Measurements from ENCODE around the gene TENM4.

Gene TENM4

DNA sequence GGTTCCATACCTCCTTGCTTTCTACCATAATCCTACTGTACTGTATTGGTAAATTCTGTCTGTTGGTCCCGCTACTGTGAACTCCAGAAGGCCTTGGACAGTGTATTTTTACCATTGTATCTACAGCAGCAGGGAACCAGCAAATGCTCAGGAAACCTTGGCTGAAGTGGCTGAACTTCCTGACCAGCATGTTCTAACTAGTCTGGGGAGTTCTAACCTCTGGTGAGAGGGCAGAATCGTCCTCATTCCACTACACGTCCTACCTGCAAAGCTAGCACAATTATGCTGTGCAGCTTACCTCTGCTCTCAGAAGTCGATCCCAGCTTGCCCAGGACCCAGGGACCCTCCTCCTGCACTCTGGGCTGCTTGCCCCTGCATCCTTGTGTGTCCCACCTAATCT, 283.1 kb downstream of the TENM4 start:
- Histone ChIP-seq H2AFZ (ENCODE audit: low read length, unreplicated experiment) (no peak overlapping the region), H3K4me1 (ENCODE audit: control insufficient read depth, insufficient read depth, low read length, unreplicated experiment) (no peaks in the 10 kb centered on the region), H3K27me3 (ENCODE audit: insufficient read depth, low read length) (no peaks in the 10 kb centered on the region), H3K36me3 (ENCODE audit: insufficient read depth, low read length) (no peaks in the 10 kb centered on the region), H3K4me3 (ENCODE audit: low read depth, low read length) (no peak overlapping the region), H3K79me2 (ENCODE audit: control insufficient read depth, insufficient read depth, low read length, unreplicated experiment) (no peaks in the 10 kb centered on the region), H3K27ac (ENCODE audit: low read depth, low read length) (no peak overlapping the region)

DNA sequence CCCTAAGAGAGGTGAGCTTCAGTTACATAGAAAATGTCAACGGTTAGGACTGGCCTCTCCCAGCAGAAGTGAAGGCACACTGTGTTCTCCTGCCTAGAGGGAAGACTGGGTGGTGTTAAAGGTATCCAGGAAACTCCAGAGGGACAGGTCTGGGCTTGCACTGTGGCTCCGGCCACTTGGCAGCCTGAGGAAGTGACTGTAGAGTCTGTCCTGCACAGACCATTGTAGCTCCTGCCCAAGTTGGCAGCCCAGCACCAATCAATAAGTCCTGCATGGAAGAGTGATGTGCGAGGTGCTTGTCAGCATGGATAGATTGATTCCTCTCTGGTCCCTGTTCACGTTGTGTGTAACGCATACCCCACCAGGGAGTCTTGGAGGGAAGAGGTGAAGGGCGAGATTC, 284.8 kb downstream of the TENM4 start:
- Histone ChIP-seq H3K27ac (ENCODE audit: low read depth, low read length) (no peak overlapping the region), H3K4me1 (ENCODE audit: control insufficient read depth, insufficient read depth, low read length, unreplicated experiment) (no peaks in the 10 kb centered on the region), H3K27me3 (ENCODE audit: insufficient read depth, low read length) (no peaks in the 10 kb centered on the region), H3K4me3 (ENCODE audit: low read depth, low read length) (no peak overlapping the region), H3K79me2 (ENCODE audit: control insufficient read depth, insufficient read depth, low read length, unreplicated experiment) (no peaks in the 10 kb centered on the region), H3K36me3 (ENCODE audit: insufficient read depth, low read length) (no peaks in the 10 kb centered on the region), H2AFZ (ENCODE audit: low read length, unreplicated experiment) (no peak overlapping the region)

DNA sequence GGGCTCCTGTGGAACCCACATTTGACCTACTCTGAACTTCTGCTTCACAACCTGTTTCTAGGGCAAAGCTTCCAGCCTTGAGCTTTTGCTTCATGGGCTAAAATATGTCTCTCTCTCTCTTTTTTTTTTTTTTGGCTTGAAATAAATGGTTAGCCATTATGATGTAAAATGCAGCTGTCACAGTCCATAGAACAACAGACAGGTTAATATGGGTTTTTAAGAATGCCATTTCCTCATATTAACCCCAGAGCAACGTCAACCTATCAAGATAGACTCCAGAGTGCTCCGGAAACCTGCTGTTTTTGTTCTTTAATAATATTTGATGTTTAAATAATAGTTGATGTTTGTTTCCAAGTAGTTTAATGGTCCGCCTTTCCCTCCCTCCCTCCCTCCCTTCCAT, 285.6 kb downstream of the TENM4 start:
- Histone ChIP-seq H3K4me1 (ENCODE audit: control insufficient read depth, insufficient read depth, low read length, unreplicated experiment) (no peaks in the 10 kb centered on the region), H3K4me3 (ENCODE audit: low read depth, low read length) (no peak overlapping the region), H3K27ac (ENCODE audit: low read depth, low read length) (no peak overlapping the region), H2AFZ (ENCODE audit: low read length, unreplicated experiment) (no peak overlapping the region), H3K27me3 (ENCODE audit: insufficient read depth, low read length) (no peaks in the 10 kb centered on the region), H3K79me2 (ENCODE audit: control insufficient read depth, insufficient read depth, low read length, unreplicated experiment) (no peaks in the 10 kb centered on the region), H3K36me3 (ENCODE audit: insufficient read depth, low read length) (no peaks in the 10 kb centered on the region)

DNA sequence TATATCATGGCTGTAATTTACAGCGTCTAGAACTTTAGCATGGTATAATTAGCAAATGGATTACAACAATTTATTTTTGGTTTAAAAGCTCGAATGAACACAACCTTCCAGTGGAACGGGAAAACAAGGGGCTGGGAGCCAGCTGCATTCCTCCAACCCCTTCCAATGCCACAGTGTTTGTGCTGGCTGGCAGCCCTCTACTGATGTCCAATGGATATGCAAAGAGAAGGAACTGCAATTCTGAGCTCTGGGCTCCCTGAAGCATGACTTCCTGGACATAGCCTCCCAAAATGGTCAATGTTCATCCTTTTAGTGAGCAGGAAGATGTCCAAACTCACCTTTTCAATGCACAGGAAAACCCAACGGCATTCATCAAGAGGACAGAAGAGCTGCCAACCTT, 288.3 kb downstream of the TENM4 start:
- Histone ChIP-seq H2AFZ (ENCODE audit: low read length, unreplicated experiment) (no peak overlapping the region), H3K79me2 (ENCODE audit: control insufficient read depth, insufficient read depth, low read length, unreplicated experiment) (no peaks in the 10 kb centered on the region), H3K4me1 (ENCODE audit: control insufficient read depth, insufficient read depth, low read length, unreplicated experiment) (no peaks in the 10 kb centered on the region), H3K36me3 (ENCODE audit: insufficient read depth, low read length) (no peaks in the 10 kb centered on the region), H3K27me3 (ENCODE audit: insufficient read depth, low read length) (no peaks in the 10 kb centered on the region), H3K27ac (ENCODE audit: low read depth, low read length) (no peak overlapping the region), H3K4me3 (ENCODE audit: low read depth, low read length) (no peak overlapping the region)

DNA sequence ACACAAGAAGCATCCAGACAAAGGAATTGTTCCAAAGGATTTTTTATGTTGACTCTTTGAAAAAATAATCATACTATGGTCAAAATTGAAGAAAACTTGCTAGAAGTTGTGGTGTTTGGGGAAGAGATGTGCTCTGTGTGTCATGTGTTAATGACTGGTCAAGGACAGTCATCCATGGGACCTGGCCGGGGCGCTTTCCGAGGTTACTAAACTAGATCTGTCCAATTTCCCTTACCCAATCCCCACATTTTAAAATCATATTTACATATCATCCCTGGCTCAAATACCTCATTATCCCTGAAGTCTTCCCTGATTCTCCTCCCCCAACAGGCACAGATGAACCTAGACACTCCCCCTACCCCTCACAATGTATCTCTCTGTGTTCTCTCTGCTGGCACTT, 289.4 kb downstream of the TENM4 start:
- Histone ChIP-seq H3K27ac (ENCODE audit: low read depth, low read length) (no peak overlapping the region), H2AFZ (ENCODE audit: low read length, unreplicated experiment) (no peak overlapping the region), H3K4me3 (ENCODE audit: low read depth, low read length) (no peak overlapping the region)

DNA sequence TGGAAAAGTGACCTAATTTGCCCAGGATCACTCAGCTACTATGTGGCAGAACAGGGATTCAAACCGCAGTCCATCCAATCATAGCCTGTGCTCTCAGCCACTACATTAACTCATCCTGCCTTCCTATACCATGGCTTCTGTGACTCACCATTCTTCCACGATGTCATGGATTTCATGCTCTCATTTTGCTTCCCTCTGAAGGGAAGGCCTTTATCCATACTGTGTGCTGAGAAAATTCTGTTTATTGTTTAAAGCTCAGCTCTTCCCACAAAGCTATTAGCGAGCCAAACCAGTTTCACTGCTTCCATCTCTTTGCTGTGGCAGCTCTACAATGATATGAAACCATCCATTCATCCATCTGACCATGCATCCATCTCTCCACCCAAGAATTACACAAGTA, 289.9 kb downstream of the TENM4 start:
- Histone ChIP-seq H3K36me3 (ENCODE audit: insufficient read depth, low read length) (no peaks in the 10 kb centered on the region), H2AFZ (ENCODE audit: low read length, unreplicated experiment) (no peak overlapping the region), H3K79me2 (ENCODE audit: control insufficient read depth, insufficient read depth, low read length, unreplicated experiment) (no peaks in the 10 kb centered on the region), H3K27me3 (ENCODE audit: insufficient read depth, low read length) (no peaks in the 10 kb centered on the region), H3K27ac (ENCODE audit: low read depth, low read length) (no peak overlapping the region), H3K4me3 (ENCODE audit: low read depth, low read length) (no peak overlapping the region), H3K4me1 (ENCODE audit: control insufficient read depth, insufficient read depth, low read length, unreplicated experiment) (no peaks in the 10 kb centered on the region)

More for the DNA sequence above, 289.4 kb downstream of the TENM4 start:
- Histone ChIP-seq H3K79me2 (ENCODE audit: control insufficient read depth, insufficient read depth, low read length, unreplicated experiment) (no peaks in the 10 kb centered on the region), H3K4me1 (ENCODE audit: control insufficient read depth, insufficient read depth, low read length, unreplicated experiment) (no peaks in the 10 kb centered on the region), H3K27me3 (ENCODE audit: insufficient read depth, low read length) (no peaks in the 10 kb centered on the region), H3K36me3 (ENCODE audit: insufficient read depth, low read length) (no peaks in the 10 kb centered on the region)

DNA sequence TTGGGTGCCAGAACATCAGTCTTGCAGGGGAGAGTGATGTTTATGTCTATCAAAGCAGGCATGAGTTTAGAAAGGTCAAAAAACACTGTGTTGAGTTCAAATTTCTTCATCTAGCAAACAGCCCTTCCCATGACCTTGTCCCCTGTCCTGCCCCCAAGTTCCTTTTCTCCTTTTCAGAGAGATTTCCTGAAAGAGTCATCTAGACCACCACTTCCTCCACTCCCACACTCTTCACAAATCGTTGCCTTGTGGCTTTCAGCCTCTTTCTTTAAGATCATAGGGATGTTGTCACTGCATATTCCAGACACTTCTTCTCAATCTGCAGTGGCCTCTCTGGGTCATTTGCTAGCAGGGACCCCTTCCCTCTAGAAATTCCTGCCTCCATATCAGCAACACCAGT, 290.5 kb downstream of the TENM4 start:
- H3K79me2 ChIP-seq (ENCODE audit: control insufficient read depth, insufficient read depth, low read length, unreplicated experiment) = no peaks in the 10 kb centered on the region

DNA sequence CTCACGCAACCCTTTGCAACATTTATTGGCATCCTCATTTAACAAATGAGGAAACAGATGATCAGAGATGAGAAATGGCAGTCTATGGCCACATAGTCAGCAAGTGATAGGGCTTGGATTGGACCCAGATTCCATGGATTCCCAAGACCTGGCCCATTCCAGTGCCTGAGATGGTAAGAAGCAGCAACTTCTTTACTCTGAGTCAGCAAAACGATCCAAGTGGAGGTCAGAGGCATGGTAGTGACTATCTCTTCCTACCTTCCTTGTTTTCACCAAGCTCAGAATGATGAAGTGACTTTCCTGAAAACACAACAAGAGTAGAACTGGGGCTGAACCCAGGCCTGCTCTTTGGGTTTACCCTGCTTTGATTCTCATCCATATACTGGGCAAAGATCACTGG, 293.1 kb downstream of the TENM4 start:
- Histone ChIP-seq H2AFZ (ENCODE audit: low read length, unreplicated experiment) (no peak overlapping the region), H3K79me2 (ENCODE audit: control insufficient read depth, insufficient read depth, low read length, unreplicated experiment) (no peaks in the 10 kb centered on the region), H3K27ac (ENCODE audit: low read depth, low read length) (no peak overlapping the region), H3K4me1 (ENCODE audit: control insufficient read depth, insufficient read depth, low read length, unreplicated experiment) (no peaks in the 10 kb centered on the region), H3K4me3 (ENCODE audit: low read depth, low read length) (no peak overlapping the region), H3K27me3 (ENCODE audit: insufficient read depth, low read length) (no peaks in the 10 kb centered on the region), H3K36me3 (ENCODE audit: insufficient read depth, low read length) (no peaks in the 10 kb centered on the region)

More for the DNA sequence above, 290.5 kb downstream of the TENM4 start:
- Histone ChIP-seq H3K27ac (ENCODE audit: low read depth, low read length) (no peak overlapping the region), H3K27me3 (ENCODE audit: insufficient read depth, low read length) (no peaks in the 10 kb centered on the region), H3K4me1 (ENCODE audit: control insufficient read depth, insufficient read depth, low read length, unreplicated experiment) (no peaks in the 10 kb centered on the region), H3K36me3 (ENCODE audit: insufficient read depth, low read length) (no peaks in the 10 kb centered on the region), H2AFZ (ENCODE audit: low read length, unreplicated experiment) (no peak overlapping the region), H3K4me3 (ENCODE audit: low read depth, low read length) (no peak overlapping the region)

DNA sequence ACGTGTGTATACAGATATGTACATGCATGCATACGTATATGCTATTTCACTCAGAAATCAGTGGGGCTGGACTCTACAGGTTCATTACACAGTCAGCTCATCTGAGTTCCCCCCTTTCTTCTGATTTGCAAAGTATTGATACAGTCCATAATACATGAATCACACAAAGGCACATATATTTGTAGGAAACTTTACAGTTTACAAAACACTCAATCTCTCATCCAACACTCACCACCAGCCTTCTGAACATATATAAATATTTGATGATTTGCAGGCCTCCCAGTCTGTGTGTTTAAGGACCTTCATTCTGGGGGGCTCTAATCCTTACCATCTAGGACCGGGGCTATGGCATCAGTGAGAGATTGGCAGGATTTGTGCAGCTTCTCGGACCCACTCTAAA, 293.8 kb downstream of the TENM4 start:
- Histone ChIP-seq H3K36me3 (ENCODE audit: insufficient read depth, low read length) (no peaks in the 10 kb centered on the region), H3K4me1 (ENCODE audit: control insufficient read depth, insufficient read depth, low read length, unreplicated experiment) (no peaks in the 10 kb centered on the region), H3K27me3 (ENCODE audit: insufficient read depth, low read length) (no peaks in the 10 kb centered on the region), H3K27ac (ENCODE audit: low read depth, low read length) (no peak overlapping the region), H3K79me2 (ENCODE audit: control insufficient read depth, insufficient read depth, low read length, unreplicated experiment) (no peaks in the 10 kb centered on the region), H3K4me3 (ENCODE audit: low read depth, low read length) (no peak overlapping the region), H2AFZ (ENCODE audit: low read length, unreplicated experiment) (no peak overlapping the region)

DNA sequence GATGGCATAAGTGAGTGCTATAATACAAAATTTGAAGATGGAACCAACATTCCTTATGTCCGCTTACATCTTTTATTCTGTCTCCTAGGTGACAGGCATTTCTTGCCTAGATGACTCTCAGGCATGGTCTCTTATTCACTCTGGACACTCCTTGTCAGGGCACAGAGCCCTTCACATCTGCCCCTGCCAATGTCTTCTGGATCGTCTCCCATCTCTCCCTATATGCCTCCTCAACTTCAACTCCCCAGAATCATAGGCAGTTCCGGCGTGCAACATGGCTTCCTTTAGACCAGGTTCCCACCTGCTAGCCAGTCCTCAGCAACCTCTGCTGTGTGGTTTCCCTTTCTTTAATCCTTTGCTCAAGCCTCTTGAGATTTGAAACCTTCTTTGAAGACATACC, 300.9 kb downstream of the TENM4 start:
- Histone ChIP-seq H2AFZ (ENCODE audit: low read length, unreplicated experiment) (no peak overlapping the region), H3K4me3 (ENCODE audit: low read depth, low read length) (no peak overlapping the region)

DNA sequence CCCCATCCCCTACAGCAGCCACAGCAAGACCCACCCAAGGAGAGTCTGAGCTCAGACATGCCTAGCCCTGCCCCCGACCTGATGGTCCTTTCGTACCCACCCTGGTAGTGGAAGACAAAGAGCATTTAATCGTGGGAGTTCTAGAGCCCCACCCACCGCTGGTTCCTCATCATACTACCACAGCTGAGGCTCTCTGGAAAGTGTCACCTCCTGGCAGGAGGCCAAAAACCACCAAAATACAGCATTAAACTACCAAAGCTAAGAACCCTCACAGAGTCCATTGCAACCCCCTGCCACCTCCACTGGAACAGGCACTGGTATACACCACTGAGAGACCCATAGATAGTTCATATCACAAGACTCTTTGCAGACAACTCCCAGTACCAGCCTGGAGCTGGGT, 311.1 kb downstream of the TENM4 start:
- no peak overlapping the region for H3K4me3 ChIP-seq (ENCODE audit: low read depth, low read length)
- no peaks in the 10 kb centered on the region for H3K79me2 ChIP-seq (ENCODE audit: control insufficient read depth, insufficient read depth, low read length, unreplicated experiment)
- no peak overlapping the region for H2AFZ ChIP-seq (ENCODE audit: low read length, unreplicated experiment)
- no peaks in the 10 kb centered on the region for H3K27me3 ChIP-seq (ENCODE audit: insufficient read depth, low read length)
- no peaks in the 10 kb centered on the region for H3K4me1 ChIP-seq (ENCODE audit: control insufficient read depth, insufficient read depth, low read length, unreplicated experiment)
- H3K36me3 ChIP-seq (ENCODE audit: insufficient read depth, low read length) = no peaks in the 10 kb centered on the region
- H3K27ac ChIP-seq (ENCODE audit: low read depth, low read length) = no peak overlapping the region

More for the DNA sequence above, 300.9 kb downstream of the TENM4 start:
- no peaks in the 10 kb centered on the region for H3K4me1 ChIP-seq (ENCODE audit: control insufficient read depth, insufficient read depth, low read length, unreplicated experiment)
- H3K27ac ChIP-seq (ENCODE audit: low read depth, low read length) = no peak overlapping the region
- H3K79me2 ChIP-seq (ENCODE audit: control insufficient read depth, insufficient read depth, low read length, unreplicated experiment) = no peaks in the 10 kb centered on the region
- no peaks in the 10 kb centered on the region for H3K27me3 ChIP-seq (ENCODE audit: insufficient read depth, low read length)
- no peaks in the 10 kb centered on the region for H3K36me3 ChIP-seq (ENCODE audit: insufficient read depth, low read length)

DNA sequence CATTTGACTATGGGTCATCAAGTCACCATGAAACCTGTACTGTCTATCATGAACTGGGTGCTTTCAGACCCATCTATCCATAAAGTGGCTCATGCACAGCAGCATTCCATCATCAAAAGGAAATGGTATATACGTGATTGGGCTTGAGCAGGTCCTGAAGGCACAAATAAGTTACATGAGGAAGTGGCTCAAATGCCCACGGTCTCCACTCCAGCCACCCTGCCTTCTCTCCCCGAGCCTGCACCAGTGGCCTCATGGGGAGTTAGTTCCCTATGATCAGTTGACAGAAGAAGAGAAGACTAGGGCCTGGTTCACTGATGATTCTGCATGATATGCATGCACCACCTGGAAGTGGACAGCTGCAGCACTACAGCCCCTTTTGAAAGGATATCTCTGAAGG, 312.5 kb downstream of the TENM4 start:
- Histone ChIP-seq H3K27ac (ENCODE audit: low read depth, low read length) (no peak overlapping the region), H3K4me3 (ENCODE audit: low read depth, low read length) (no peak overlapping the region), H3K36me3 (ENCODE audit: insufficient read depth, low read length) (no peaks in the 10 kb centered on the region), H3K4me1 (ENCODE audit: control insufficient read depth, insufficient read depth, low read length, unreplicated experiment) (no peaks in the 10 kb centered on the region), H3K27me3 (ENCODE audit: insufficient read depth, low read length) (no peaks in the 10 kb centered on the region), H2AFZ (ENCODE audit: low read length, unreplicated experiment) (no peak overlapping the region), H3K79me2 (ENCODE audit: control insufficient read depth, insufficient read depth, low read length, unreplicated experiment) (no peaks in the 10 kb centered on the region)
